HL-60 (cell line): Measurements from ENCODE around the gene ABHD16B.
"Not testable (repeated sequence)": the region's sequence is repeated elsewhere in the genome, so short reads cannot be mapped to it uniquely, and the experiment has no call there.

Experiments
- DNase-seq, 2 experiments: peaks; one replicate each; pipeline ENCODE4 v3.0.0-alpha.2; 2010 to 2020; ENCODE audit warnings: low read depth in 1 of 2, low spot score in 1 of 2
- H3K27ac ChIP-seq: fragments of 250-450 bp; sonication (Bioruptor Pico); replicated peaks from 2 replicates; pipeline ENCODE4 v1.5.1; 2020; ENCODE audit warnings: mild to moderate bottlenecking, moderate library complexity
- H3K27me3 ChIP-seq: fragments of 250-450 bp; sonication (Bioruptor Pico); 2 replicates; pipeline ENCODE4 v1.5.1; 2021; ENCODE audit warnings: mild to moderate bottlenecking, moderate library complexity; ENCODE audit not compliant: insufficient read depth, poor library complexity, severe bottlenecking
- H3K4me3 ChIP-seq: replicated peaks from 2 replicates; pipeline ENCODE4 v1.5.1; 2011; ENCODE audit warnings: mild to moderate bottlenecking, control low read depth, low read length; ENCODE audit not compliant: insufficient read depth
- GABPA ChIP-seq: IDR thresholded peaks from 2 replicates; pipeline ENCODE4 v1.6.1; 2012; ENCODE audit warnings: low read depth
- POLR2AphosphoS5 ChIP-seq: IDR thresholded peaks from 2 replicates; pipeline ENCODE4 v1.6.1; 2012; ENCODE audit warnings: low read depth
- SPI1 ChIP-seq: IDR thresholded peaks from 2 replicates; pipeline ENCODE4 v1.6.1; 2012; ENCODE audit warnings: low read depth, mild to moderate bottlenecking, borderline replicate concordance
- TF ChIP-seq, protein P1 (sequence below): IDR thresholded peaks from one replicate; pipeline ENCODE4 v1.5.1; 2011; ENCODE audit warnings: low read length, control low read depth, inconsistent platforms; ENCODE audit not compliant: insufficient read depth
- TF ChIP-seq, protein P2 (sequence below): IDR thresholded peaks from 2 replicates; pipeline ENCODE4 v1.6.1; 2012; ENCODE audit warnings: low read depth; ENCODE audit not compliant: insufficient replicate concordance

Gene ABHD16B

DNA sequence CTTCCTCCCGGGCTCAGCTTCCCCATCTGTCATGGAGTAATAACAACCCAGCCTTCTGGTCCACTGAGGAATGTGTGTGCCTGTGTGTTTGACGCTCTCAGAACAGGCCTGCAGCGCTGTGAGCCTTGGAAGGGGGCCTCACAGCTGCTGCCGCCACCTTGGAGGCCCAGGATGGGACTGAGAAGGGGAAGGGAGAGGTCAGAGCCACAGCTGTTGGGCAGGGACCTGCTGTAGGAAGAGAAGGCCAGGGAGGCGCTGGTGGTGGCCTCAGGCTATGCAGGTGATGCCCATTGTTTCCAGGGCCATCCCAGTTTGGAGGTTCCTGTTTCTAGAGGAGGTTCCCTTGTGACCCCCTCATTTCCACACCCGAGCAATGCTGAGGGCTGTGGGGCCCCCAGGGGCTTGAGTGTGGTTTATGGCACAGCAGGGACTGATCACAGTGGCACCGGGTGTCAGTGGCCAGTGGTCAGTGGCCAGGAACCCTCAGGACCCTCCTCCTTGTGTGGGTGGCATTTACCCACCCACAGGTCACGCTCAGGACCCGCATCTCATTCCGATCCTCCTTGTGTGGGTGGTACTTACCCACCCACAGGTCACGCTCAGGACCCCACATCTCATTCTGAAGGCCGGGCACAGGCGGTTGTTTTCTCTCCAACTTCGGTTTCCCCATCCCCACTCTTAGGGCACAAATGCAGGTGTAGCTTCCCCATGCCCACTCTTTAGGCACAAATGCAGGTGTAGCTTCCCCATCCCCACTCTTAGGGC, 17.8 kb downstream of the ABHD16B start:
- no peak overlapping the region for H3K27ac ChIP-seq
- H3K4me3 ChIP-seq = no peak overlapping the region
- no peaks in the 10 kb centered on the region for H3K27me3 ChIP-seq
- DNase-seq = no peak
- TF ChIP-seq POLR2AphosphoS5 (no peak), GABPA (no peak), SPI1 (no peak)
- TF ChIP-seq, protein P1, sequence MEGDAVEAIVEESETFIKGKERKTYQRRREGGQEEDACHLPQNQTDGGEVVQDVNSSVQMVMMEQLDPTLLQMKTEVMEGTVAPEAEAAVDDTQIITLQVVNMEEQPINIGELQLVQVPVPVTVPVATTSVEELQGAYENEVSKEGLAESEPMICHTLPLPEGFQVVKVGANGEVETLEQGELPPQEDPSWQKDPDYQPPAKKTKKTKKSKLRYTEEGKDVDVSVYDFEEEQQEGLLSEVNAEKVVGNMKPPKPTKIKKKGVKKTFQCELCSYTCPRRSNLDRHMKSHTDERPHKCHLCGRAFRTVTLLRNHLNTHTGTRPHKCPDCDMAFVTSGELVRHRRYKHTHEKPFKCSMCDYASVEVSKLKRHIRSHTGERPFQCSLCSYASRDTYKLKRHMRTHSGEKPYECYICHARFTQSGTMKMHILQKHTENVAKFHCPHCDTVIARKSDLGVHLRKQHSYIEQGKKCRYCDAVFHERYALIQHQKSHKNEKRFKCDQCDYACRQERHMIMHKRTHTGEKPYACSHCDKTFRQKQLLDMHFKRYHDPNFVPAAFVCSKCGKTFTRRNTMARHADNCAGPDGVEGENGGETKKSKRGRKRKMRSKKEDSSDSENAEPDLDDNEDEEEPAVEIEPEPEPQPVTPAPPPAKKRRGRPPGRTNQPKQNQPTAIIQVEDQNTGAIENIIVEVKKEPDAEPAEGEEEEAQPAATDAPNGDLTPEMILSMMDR = no peak
- TF ChIP-seq, protein P2, sequence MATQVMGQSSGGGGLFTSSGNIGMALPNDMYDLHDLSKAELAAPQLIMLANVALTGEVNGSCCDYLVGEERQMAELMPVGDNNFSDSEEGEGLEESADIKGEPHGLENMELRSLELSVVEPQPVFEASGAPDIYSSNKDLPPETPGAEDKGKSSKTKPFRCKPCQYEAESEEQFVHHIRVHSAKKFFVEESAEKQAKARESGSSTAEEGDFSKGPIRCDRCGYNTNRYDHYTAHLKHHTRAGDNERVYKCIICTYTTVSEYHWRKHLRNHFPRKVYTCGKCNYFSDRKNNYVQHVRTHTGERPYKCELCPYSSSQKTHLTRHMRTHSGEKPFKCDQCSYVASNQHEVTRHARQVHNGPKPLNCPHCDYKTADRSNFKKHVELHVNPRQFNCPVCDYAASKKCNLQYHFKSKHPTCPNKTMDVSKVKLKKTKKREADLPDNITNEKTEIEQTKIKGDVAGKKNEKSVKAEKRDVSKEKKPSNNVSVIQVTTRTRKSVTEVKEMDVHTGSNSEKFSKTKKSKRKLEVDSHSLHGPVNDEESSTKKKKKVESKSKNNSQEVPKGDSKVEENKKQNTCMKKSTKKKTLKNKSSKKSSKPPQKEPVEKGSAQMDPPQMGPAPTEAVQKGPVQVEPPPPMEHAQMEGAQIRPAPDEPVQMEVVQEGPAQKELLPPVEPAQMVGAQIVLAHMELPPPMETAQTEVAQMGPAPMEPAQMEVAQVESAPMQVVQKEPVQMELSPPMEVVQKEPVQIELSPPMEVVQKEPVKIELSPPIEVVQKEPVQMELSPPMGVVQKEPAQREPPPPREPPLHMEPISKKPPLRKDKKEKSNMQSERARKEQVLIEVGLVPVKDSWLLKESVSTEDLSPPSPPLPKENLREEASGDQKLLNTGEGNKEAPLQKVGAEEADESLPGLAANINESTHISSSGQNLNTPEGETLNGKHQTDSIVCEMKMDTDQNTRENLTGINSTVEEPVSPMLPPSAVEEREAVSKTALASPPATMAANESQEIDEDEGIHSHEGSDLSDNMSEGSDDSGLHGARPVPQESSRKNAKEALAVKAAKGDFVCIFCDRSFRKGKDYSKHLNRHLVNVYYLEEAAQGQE = no peak

DNA sequence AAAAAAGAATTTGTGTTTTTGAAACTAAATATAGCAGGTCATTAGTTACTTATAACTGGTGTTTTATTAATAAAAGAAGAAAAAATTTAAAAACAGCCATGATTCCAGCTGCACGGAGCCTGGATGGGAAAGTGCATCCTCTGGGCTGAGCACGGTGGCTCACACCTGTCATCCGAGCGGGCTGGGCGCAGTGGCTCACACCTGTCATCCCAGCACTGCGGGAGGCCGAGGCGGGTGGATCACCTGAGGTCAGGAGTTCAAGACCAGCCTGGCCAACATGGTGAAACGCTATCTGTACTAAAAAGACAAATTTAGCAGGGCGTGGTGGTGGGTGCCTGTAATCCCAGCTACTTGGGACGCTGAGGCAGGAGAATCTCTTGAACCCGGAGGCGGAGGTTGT, 19.6 kb downstream of the ABHD16B start:
- H3K27me3 ChIP-seq, H3K4me3 ChIP-seq, DNase-seq, H3K27ac ChIP-seq: not testable (repeated sequence)

DNA sequence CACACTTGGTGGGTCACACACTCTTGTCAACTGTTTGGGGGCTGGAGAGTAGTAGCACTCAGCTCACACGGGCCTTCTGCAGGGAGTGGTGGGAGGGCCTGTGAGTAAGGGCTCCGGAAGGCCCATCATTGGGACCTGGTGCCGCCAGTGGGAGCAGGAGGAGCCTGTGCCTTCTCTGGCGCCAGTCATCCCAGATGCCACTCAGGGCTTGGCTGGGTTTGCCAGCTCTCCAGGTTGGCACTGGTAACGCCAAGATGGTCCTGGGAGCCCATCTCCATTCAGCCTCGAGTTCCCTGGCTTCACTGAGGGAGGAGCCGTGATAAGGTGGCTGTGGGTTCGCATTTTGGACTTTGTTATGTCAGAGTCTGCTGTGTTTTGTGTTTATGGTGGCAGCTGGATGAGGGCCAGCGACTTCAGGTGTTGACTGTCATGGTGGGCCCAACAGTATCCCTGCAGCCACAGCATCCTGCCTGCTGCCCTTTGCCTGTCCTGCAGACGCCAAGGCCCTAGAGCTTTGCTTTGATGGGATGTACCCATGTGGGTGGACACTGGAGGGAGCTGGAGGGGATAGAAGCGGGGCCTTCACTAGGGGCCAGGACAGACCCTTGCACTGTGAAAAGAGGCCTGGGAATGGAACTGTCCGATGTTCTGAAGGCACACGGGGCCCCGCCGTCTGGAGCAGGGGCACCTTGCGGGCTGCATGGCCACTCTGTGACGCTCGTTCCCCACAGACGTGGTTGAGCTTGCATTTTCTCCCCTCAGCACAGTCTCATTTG, 20.3 kb downstream of the ABHD16B start:
- Histone ChIP-seq H3K4me3 (no peak overlapping the region), H3K27ac (no peak overlapping the region), H3K27me3 (no peaks in the 10 kb centered on the region)
- TF ChIP-seq, protein P2 = peak; percentile 75
- TF ChIP-seq SPI1 = no peak
- TF ChIP-seq POLR2AphosphoS5 = no peak
- DNase-seq = no peak

DNA sequence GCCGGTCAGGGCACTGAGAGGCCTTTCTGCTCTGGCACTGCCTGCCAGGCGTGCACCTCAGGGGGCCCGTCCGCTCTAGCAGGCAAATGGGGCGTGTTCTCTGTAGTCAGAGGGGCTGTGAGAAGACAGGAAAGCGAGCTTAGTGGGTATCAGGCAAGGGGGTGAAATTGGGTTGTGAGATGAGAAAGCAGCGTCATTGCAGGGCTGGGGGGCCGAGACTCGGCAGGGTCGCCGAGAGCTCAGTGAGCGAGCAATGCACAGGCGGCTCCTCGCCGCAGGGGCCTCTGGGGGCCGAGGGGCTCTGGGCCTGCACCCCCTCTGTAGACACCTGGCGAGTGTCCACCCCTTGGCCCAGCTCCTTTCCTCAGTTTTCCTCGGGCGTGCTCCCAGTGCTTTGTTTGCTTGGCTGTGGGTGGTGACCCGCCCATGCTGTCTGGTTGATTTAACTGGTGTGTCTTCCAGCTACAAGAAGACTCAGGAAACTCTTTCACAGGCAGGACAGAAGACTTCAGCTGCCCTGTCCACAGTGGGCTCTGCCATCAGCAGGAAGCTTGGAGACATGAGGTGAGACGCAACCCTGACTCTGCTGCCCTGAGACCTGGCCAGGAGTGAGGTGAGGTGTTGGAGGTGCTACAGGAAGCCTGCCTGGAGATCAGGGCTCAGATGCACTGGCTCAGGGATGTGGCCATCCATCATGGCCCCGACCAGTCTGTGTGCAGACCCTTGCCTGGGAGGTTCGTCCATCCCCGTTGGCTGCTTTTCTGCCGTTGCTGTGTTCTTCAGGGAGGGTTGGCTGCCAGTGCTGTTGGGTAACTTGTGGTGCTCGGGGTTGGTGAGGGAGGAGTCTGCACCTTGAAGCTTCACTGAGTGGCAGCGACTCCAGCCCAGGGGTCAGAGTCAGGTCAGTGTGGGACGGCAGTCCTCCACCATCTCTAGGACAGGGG, 21.2 kb downstream of the ABHD16B start:
- no peak overlapping the region for H3K27ac ChIP-seq
- TF ChIP-seq, protein P1 = no peak
- H3K4me3 ChIP-seq = no peak overlapping the region
- DNase-seq = no peak
- no peaks in the 10 kb centered on the region for H3K27me3 ChIP-seq
